Loucy (cell line): ENCODE data around the gene GABRA6.

Experiments
- H2AFZ ChIP-seq: fragments of 200-600 bp; sonication (generic); 2 replicates; pipeline ENCODE4 v1.6.0; 2016; ENCODE audit warnings: antibody characterized with exemption, mild to moderate bottlenecking, low read length, moderate library complexity
- H3F3A ChIP-seq: fragments of 200-600 bp; 2 replicates; pipeline ENCODE4 v1.6.0; 2016; ENCODE audit warnings: antibody characterized with exemption, low read depth, mild to moderate bottlenecking
- H3K27me3 ChIP-seq: fragments of 200-600 bp; sonication (generic); 2 replicates; pipeline ENCODE4 v1.6.1; 2014; ENCODE audit warnings: low read length, mild to moderate bottlenecking; ENCODE audit not compliant: insufficient read depth, poor library complexity, severe bottlenecking
- H3K36me3 ChIP-seq: fragments of 200-600 bp; sonication (generic); 2 replicates; pipeline ENCODE4 v1.6.1; 2016; ENCODE audit warnings: low read length; ENCODE audit not compliant: insufficient read depth
- H3K4me1 ChIP-seq: fragments of 200-600 bp; sonication (generic); 2 replicates; pipeline ENCODE4 v1.5.1; 2014; ENCODE audit warnings: low read length, mild to moderate bottlenecking; ENCODE audit not compliant: insufficient read depth, poor library complexity, severe bottlenecking
- H3K4me2 ChIP-seq: fragments of 200-600 bp; sonication (generic); 2 replicates; pipeline ENCODE4 v1.6.0; 2014; ENCODE audit warnings: antibody characterized with exemption, low read length, low read depth, mild to moderate bottlenecking; ENCODE audit not compliant: poor library complexity, severe bottlenecking
- H3K4me3 ChIP-seq: fragments of 200-600 bp; sonication (generic); 2 replicates; pipeline ENCODE4 v1.5.1; 2014; ENCODE audit warnings: low read length, mild to moderate bottlenecking, mixed read lengths; ENCODE audit not compliant: poor library complexity, severe bottlenecking
- H3K79me2 ChIP-seq: fragments of 200-600 bp; sonication (generic); 2 replicates; pipeline ENCODE4 v1.6.1; 2014; ENCODE audit warnings: low read length; ENCODE audit not compliant: insufficient read depth
- H3K9ac ChIP-seq: fragments of 200-600 bp; sonication (generic); 2 replicates; pipeline ENCODE4 v1.6.0; 2014; ENCODE audit warnings: mild to moderate bottlenecking, low read depth, low read length, moderate library complexity; ENCODE audit not compliant: poor library complexity, severe bottlenecking
- H3K9me2 ChIP-seq: fragments of 200-600 bp; sonication (generic); replicated peaks from 2 replicates; pipeline ENCODE4 v1.6.1; 2016; ENCODE audit warnings: low read depth, low read length, mixed read lengths
- H3K9me3 ChIP-seq: fragments of 200-600 bp; sonication (generic); 2 replicates; pipeline ENCODE4 v1.6.1; 2014; ENCODE audit warnings: mild to moderate bottlenecking, antibody characterized with exemption, low read length, low read depth; ENCODE audit not compliant: insufficient read depth
- H4K20me1 ChIP-seq: fragments of 200-600 bp; sonication (generic); 2 replicates; pipeline ENCODE4 v1.6.0; 2014; ENCODE audit warnings: antibody characterized with exemption, low read length, mild to moderate bottlenecking; ENCODE audit not compliant: insufficient read depth, poor library complexity, severe bottlenecking
- CTCF ChIP-seq: fragments of 200-600 bp; sonication (generic); conservative IDR thresholded peaks from 2 replicates; pipeline ENCODE4 v1.5.1; 2014; ENCODE audit warnings: mild to moderate bottlenecking, antibody characterized with exemption, low read length
- EZH2phosphoT487 ChIP-seq: fragments of 200-600 bp; IDR thresholded peaks from 2 replicates; pipeline ENCODE4 v1.6.1; 2018; ENCODE audit warnings: antibody characterized with exemption, mild to moderate bottlenecking, moderate library complexity, borderline replicate concordance

GABRA6 gene

GRCh38 chr5:161719157-161719556 lies 33.6 kb downstream of the GABRA6 start:
- no peak overlapping the region for H2AFZ ChIP-seq
- no peak overlapping the region for H3K4me2 ChIP-seq
- H3K4me1 ChIP-seq, result no peaks in the 10 kb centered on the region
- TF ChIP-seq CTCF (no peak), EZH2phosphoT487 (no peak)
- no peak overlapping the region for H3K9ac ChIP-seq
- H3K9me2 ChIP-seq, result no peaks in the 10 kb centered on the region
- H3K79me2 ChIP-seq, result no peaks in the 10 kb centered on the region
- H3K4me3 ChIP-seq, result no peak overlapping the region
- H3K36me3 ChIP-seq, result no peaks in the 10 kb centered on the region
- H3K9me3 ChIP-seq, result no peaks in the 10 kb centered on the region
- no peaks in the 10 kb centered on the region for H3F3A ChIP-seq
- no peaks in the 10 kb centered on the region for H4K20me1 ChIP-seq
- H3K27me3 ChIP-seq, result no peaks in the 10 kb centered on the region

GRCh38 chr5:161720460-161720859 lies 34.9 kb downstream of the GABRA6 start:
- TF ChIP-seq EZH2phosphoT487 (no peak), CTCF (no peak)
- Histone ChIP-seq H3K4me1 (no peaks in the 10 kb centered on the region), H3K27me3 (no peaks in the 10 kb centered on the region), H3K79me2 (no peaks in the 10 kb centered on the region), H4K20me1 (no peaks in the 10 kb centered on the region), H3F3A (no peaks in the 10 kb centered on the region), H3K9me3 (no peaks in the 10 kb centered on the region), H3K4me2 (no peak overlapping the region), H3K4me3 (no peak overlapping the region), H2AFZ (no peak overlapping the region), H3K9ac (no peak overlapping the region), H3K9me2 (no peaks in the 10 kb centered on the region), H3K36me3 (no peaks in the 10 kb centered on the region)

GRCh38 chr5:161734741-161735140 lies 49.2 kb downstream of the GABRA6 start:
- H3K9me2 ChIP-seq, result no peaks in the 10 kb centered on the region

More at GRCh38 chr5:161734741-161735140, 49.2 kb downstream of the GABRA6 start:
- Histone ChIP-seq H3K36me3 (no peaks in the 10 kb centered on the region), H3K4me1 (no peaks in the 10 kb centered on the region), H3K27me3 (no peaks in the 10 kb centered on the region), H3K9me3 (no peaks in the 10 kb centered on the region), H3K4me3 (no peak overlapping the region), H3K4me2 (no peak overlapping the region), H2AFZ (no peak overlapping the region), H3K79me2 (no peaks in the 10 kb centered on the region), H3F3A (no peaks in the 10 kb centered on the region), H3K9ac (no peak overlapping the region), H4K20me1 (no peaks in the 10 kb centered on the region)
- TF ChIP-seq EZH2phosphoT487 (no peak), CTCF (no peak)
